K562 (cell line): ENCODE data around the gene DOP1A. TPM values are rescaled to one million over a fixed set of nuclear protein-coding genes. Genes with fewer than 3 reads are reported as not detected.
A peak's percentile ranks its signal among the peaks of the same experiment; 100 is the strongest.
"Not testable (repeated sequence)": the region's sequence is repeated elsewhere in the genome, so short reads cannot be mapped to it uniquely, and the experiment has no call there.

Source experiments
- ATAC-seq: fragments of 200-7000 bp; cut with Tn5 transposase; 3 replicates; pipeline ENCODE4 v1.9.1; 2020; ENCODE audit warnings: moderate library complexity
- BruUV-seq: library from RNA; stranded (reverse); fragments of 400-500 nt; replicated peaks from 2 replicates; lab custom pipeline; 2021; lab: Mats Ljungman, UMichigan
- CTCF ChIA-PET: fragments of 300-600 bp; formaldehyde crosslinking; extraction: SDS; loops from one replicate; lab custom pipeline; 2021; ENCODE audit warnings: low intra/inter-chr PET ratio; lab: Yijun Ruan, JAX
- POLR2A ChIA-PET: fragments of 300-600, 350-650 bp; sonication (Branson Sonifier 250); formaldehyde crosslinking; extraction: SDS; loops from one replicate; lab custom pipeline; 2021; ENCODE audit warnings: antibody characterized with exemption, inconsistent platforms; lab: Yijun Ruan, JAX
- DNase-seq, 4 experiments: peaks; one replicate each; pipeline versions ENCODE4 v3.0.0 to v3.0.0-alpha.2; 2011 to 2018; ENCODE audit warnings: low spot score in 3 of 4, mixed read lengths in 3 of 4; ENCODE audit errors: extremely low read depth in 1 of 4
- FAIRE-seq: peaks from 2 replicates; lab custom pipeline; 2011; peaks lifted over from hg19 to GRCh38; lab: Jason Lieb, UNC
- H2AFZ ChIP-seq: 2 replicates; pipeline ENCODE4 v1.6.0; 2011; ENCODE audit warnings: low read depth, low read length, control low read depth, inconsistent platforms
- H3K27ac ChIP-seq: fragments of 200-600 bp; 3 replicates; pipeline ENCODE4 v1.8.0; 2011; ENCODE audit warnings: low read depth, mild to moderate bottlenecking, control low read depth, inconsistent platforms, low read length, moderate library complexity, mixed read lengths; ENCODE audit errors: extremely low read depth
- H3K27me3 ChIP-seq, 2 experiments: fragments of 300-600 bp in 1 of 2; 2 replicates in 1 of 2; 3 replicates in 1 of 2; pipeline versions ENCODE4 v1.6.0 to v1.8.0; 2011; ENCODE audit warnings: inconsistent platforms in 2 of 2, low read length in 2 of 2, mild to moderate bottlenecking in 1 of 2, mixed read lengths in 1 of 2, moderate library complexity in 1 of 2; ENCODE audit not compliant: control insufficient read depth in 2 of 2, insufficient read depth in 2 of 2
- H3K36me3 ChIP-seq: fragments of 300-600 bp; 3 replicates; pipeline ENCODE4 v1.8.0; 2011; ENCODE audit warnings: mild to moderate bottlenecking, low read length, inconsistent platforms; ENCODE audit not compliant: control insufficient read depth, insufficient read depth
- H3K4me1 ChIP-seq, 2 experiments: fragments of 200-600 bp in 1 of 2; replicated peaks in 1 of 2; 2 replicates in 1 of 2; 3 replicates in 1 of 2; pipeline versions ENCODE4 v1.5.1 to v1.8.0; 2011; ENCODE audit warnings: inconsistent platforms in 2 of 2, low read length in 2 of 2, mild to moderate bottlenecking in 1 of 2, mixed read lengths in 1 of 2, moderate library complexity in 1 of 2; ENCODE audit not compliant: control insufficient read depth in 2 of 2, insufficient read depth in 2 of 2
- H3K4me2 ChIP-seq: 2 replicates; pipeline ENCODE4 v1.6.1; 2011; ENCODE audit warnings: low read length, control low read depth, inconsistent platforms, mixed read lengths; ENCODE audit not compliant: insufficient read depth
- H3K4me3 ChIP-seq: fragments of 200-600 bp; sonication (generic), shearing (Covaris generic); 2 replicates; pipeline ENCODE4 v1.5.1; 2016; ENCODE audit warnings: control low read depth, inconsistent platforms
- H3K79me2 ChIP-seq: fragments of 200-600 bp; 3 replicates; pipeline ENCODE4 v1.8.0; 2011; ENCODE audit warnings: low read length, inconsistent platforms; ENCODE audit not compliant: control insufficient read depth, insufficient read depth
- H3K9ac ChIP-seq, 2 experiments: 2 replicates each; pipeline versions ENCODE4 v1.6.0 to v1.6.1; 2011; ENCODE audit warnings: low read depth in 2 of 2, low read length in 2 of 2, control low read depth in 1 of 2, inconsistent platforms in 1 of 2, mild to moderate bottlenecking in 1 of 2, mixed read lengths in 1 of 2; ENCODE audit not compliant: insufficient read depth in 1 of 2
- H3K9me1 ChIP-seq: one replicate; pipeline ENCODE4 v1.6.0; 2011; ENCODE audit warnings: inconsistent platforms, mild to moderate bottlenecking, low read length, moderate library complexity; ENCODE audit not compliant: control insufficient read depth, insufficient read depth
- H3K9me3 ChIP-seq: replicated peaks from 2 replicates; pipeline ENCODE4 v1.5.1; 2011; ENCODE audit warnings: low read depth, low read length, inconsistent platforms; ENCODE audit not compliant: control insufficient read depth, insufficient read depth
- H4K20me1 ChIP-seq: replicated peaks from 2 replicates; pipeline ENCODE4 v1.6.1; 2011; ENCODE audit warnings: low read length, inconsistent platforms, mixed read lengths; ENCODE audit not compliant: control insufficient read depth, insufficient read depth
- MLLT1 ChIP-seq, 2 experiments: fragments of 450-650 bp; IDR thresholded peaks; 2 replicates each; pipeline ENCODE4 v1.6.1; 2016
- ZBTB33 ChIP-seq: sonication (generic); formaldehyde crosslinking; IDR thresholded peaks from 2 replicates; pipeline ENCODE4 v1.8.1; 2023; ENCODE audit warnings: mild to moderate bottlenecking, missing genetic modification reagents
- WGBS: fragments of 100-300 bp; shearing (Covaris generic); methylation state at CpG from one replicate; pipeline ENCODE4 v1.1.6; 2016; ENCODE audit warnings: low coverage, mixed read lengths; ENCODE audit not compliant: insufficient coverage; ENCODE audit errors: missing lambda C conversion rate; 5-methylcytosine and 5-hydroxymethylcytosine counted together
- in situ Hi-C: fragments of 300-500 bp; cut with MboI; formaldehyde crosslinking; loops from 4 replicates; pipeline ENCODE4 v1.15.0; 2018; ENCODE audit warnings: inconsistent platforms, mixed read lengths
- intact Hi-C: fragments of 100-400 bp; cut with micrococcal nuclease; formaldehyde crosslinking; loops from 2 replicates; pipeline ENCODE4 v1.14.2; 2022
- polyA plus RNA-seq, 8 experiments: library from polyadenylated mRNA; depleted of rRNA in 4 of 8; stranded (reverse) in 5 of 8; unstranded in 3 of 8; fragments of >200 nt; fragmentation: Nextera tagmentation in 2 of 8; fragmentation: Illumina TruSeq in 1 of 8; extraction: Ambion mirVana in 2 of 8; extraction: Trizol in 1 of 8; gene quantifications; 2 replicates each; pipeline versions ENCODE4 v1.2.1 to v1.2.3, GENCODE V29; 2011 to 2014; ENCODE audit warnings: inconsistent platforms in 1 of 8, missing spikeins in 1 of 8
- total RNA-seq, 7 experiments: library from RNA; depleted of rRNA in 6 of 7; stranded (reverse); fragments of >200 nt in 6 of 7; fragmentation: Illumina TruSeq in 2 of 7; extraction: Trizol in 2 of 7; gene quantifications; 2 replicates each; pipeline versions ENCODE4 v1.2.1 to v1.2.3, GENCODE V29; 2011 to 2021; ENCODE audit warnings: low replicate concordance in 1 of 7

DOP1A gene
- total and polyA plus RNA-seq, 9 of the 15 experiments (the other 6 are each of a cell fraction or from before 2014, with no cell fraction given): 0.75 to 10.5 (median 4.4) TPM

GRCh38 chr6:83191974-83192373 is 124.5 kb downstream of the DOP1A start:
- TF ChIP-seq MLLT1 (IDR thresholded peaks at IDR 0.05) (peak in 1 of 2 experiments; percentile 77; a peak in 2 of 4 replicates), ZBTB33 (CRISPR knock-in tag) (peak; percentile 64)
- DNase-seq, H3K27me3 ChIP-seq, BruUV-seq, H3K9me1 ChIP-seq, ATAC-seq, FAIRE-seq, CTCF ChIA-PET, H2AFZ ChIP-seq, H3K9me3 ChIP-seq, H4K20me1 ChIP-seq: not testable (repeated sequence)
- H3K9ac ChIP-seq: peak overlapping the region in 1 of 2 experiments; percentile 85; a peak in 2 of 4 replicates
- in situ Hi-C loops: loop anchor here (25.0 kb wide), 1 partner anchor 955 kb away; the partner anchor contains the start of gene IBTK
- H3K4me1 ChIP-seq: peaks cover 6 to 14% of the 10 kb centered on the region in 2 experiments; a peak in 4 of 5 replicates
- peaks cover 48% of the 10 kb centered on the region for H3K36me3 ChIP-seq
- peak overlapping the region; percentile 88 for H3K4me2 ChIP-seq
- peaks cover 42% of the 10 kb centered on the region for H3K79me2 ChIP-seq
- POLR2A ChIA-PET: interaction anchor here (0.6 to 0.9 kb wide), 2 partner anchors 8 to 124 kb away, joined by 3 read pairs; no protein-coding TSS in a partner anchor
- H3K4me3 ChIP-seq: peak overlapping the region; percentile 97
- intact Hi-C loops: loop anchor here (2.0 kb wide), 1 partner anchor 123 kb away; no protein-coding TSS in a partner anchor
- H3K27ac ChIP-seq: peak overlapping the region; percentile 87; the same call in 1 of the 3 replicates
- WGBS: 77% methylated on average over 14 of the region's 18 CpGs
